GM12874 (cell line): ENCODE results near the gene LIN28B.

ENCODE experiments used
- CTCF ChIP-seq: IDR thresholded peaks from 2 replicates; pipeline ENCODE4 v1.5.1; 2011; ENCODE audit warnings: low read depth, mild to moderate bottlenecking, control low read depth, low read length, moderate library complexity; ENCODE audit not compliant: insufficient read depth

LIN28B gene

DNA sequence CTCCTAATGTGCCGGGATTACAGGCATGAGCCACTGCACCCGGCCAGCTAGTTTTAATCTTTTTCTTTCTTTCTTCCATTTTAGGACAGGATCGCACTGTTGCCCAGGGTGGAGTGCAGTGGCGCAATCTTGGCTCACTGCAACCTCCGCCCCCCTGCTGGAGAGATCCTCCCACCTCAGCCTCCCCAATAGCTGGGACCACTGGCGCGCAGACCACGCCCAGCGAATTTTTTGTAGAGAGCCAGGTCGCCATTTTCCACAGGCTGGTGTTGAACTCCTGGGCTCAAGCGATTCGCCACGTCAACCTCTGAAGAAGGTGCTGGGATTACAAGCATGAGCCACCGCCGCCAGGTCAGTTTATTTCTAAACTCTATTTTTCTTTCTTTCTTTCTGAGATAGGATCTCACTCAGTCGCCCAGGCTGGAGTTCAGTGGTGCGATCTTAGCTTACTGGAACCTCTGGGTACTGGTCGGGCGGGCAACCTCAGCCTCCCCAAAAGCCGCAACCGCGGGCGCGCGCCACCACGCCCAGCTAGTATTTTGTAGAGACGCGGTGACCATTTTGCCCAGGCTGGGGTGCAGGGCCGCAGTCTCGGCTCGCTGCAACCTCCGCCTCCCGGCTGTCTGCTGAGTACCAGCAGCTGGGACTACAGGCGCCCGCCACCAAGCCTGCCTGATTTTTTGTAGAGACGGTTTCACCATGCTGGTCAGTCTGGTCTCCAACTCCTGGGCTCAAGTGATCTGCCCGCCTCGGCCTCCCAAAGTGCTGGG is 20.0 kb upstream of the LIN28B start:
- TF ChIP-seq CTCF, result no peak

DNA sequence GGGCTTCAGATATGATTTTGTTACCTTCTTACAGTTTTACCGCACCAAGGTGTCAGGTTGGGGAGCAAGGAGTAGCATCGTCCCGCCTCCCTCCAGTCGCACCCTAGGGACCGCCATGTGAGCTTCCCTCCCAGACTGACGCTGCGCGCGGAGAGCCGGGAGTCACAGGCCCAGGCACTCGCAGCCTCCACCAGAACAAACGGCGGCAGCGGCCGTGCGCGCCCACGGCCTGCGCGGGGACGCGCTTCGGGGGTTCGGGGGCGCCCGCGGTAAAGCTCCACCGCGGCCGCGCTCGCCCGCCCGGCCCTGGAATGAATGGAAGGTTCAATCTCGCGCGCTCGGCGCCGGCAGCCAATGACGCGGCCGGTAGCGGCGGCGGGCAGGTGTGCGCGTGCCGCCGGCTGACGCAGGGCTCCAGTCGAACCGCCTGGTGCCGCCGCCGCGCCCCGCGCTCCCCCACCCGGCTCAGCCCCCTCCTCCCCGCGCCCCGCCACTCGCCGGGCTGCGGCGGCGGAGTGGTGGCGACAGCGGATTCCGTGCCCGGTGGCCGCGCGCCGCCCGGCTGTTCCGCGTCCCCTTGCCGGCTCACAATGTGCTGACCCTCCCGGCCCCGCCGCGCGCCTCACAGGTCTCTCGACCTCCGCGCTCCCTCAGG is 16.5 kb upstream of the LIN28B start:
- no peak for TF ChIP-seq CTCF

- TF ChIP-seq CTCF, result no peak
Measured at GRCh38 chr6:104940893-104941728, 15.8 kb upstream of the LIN28B start.

DNA sequence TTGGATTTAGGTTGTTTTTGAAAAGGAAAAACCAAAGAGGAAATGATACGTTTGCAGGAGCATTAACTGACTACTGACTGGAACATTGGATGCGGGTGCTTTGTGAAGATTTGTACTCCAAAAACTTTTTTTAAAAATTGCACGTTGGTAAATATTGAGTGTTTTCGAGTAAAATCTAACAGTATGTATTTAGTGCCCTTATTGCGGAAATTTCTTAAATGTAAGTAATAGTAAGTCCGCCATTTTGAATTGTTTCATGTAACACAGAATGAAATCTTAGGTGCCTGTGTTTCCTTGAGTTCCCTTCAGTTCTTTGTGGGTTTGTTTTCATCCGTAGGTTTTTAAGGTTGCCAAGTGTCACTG is 15.2 kb upstream of the LIN28B start:
- no peak for TF ChIP-seq CTCF

DNA sequence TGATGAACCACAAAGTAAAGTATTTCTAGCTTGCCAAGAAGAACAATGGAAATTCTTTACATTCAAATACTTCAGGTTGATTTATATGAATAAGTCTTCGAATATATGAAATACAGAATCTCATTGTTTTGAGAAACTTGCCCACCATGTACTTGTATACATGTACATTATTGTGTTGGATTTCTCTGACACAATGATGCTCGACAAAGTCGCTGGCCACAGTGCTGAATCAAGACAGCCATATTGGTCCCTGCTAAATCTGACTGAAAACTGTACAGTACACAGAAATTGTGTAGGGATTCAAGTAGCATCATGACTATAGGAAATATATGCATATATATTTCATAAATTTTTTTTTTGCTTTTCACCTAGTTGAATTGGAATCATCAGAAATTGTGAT is 13.1 kb upstream of the LIN28B start:
- TF ChIP-seq CTCF, result no peak

DNA sequence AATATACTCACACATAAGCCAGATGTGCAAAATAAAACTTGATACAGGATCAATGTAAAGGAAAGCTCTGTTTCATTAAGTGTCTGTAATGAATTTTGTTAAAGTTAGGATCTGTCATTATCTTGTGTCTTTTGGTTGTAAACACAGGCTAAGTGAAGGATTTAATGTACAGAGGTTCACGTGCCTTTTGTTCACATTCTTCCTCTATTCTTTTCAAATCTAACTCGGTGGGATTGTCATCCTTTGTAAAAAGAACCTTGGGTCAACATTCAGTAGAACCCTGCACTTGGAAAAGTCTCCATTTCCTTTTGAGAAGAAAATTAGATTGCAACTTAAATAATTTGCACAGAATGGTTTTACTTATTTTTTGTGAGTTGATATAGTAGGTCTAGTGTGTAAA is 7.7 kb upstream of the LIN28B start:
- no peak for TF ChIP-seq CTCF

DNA sequence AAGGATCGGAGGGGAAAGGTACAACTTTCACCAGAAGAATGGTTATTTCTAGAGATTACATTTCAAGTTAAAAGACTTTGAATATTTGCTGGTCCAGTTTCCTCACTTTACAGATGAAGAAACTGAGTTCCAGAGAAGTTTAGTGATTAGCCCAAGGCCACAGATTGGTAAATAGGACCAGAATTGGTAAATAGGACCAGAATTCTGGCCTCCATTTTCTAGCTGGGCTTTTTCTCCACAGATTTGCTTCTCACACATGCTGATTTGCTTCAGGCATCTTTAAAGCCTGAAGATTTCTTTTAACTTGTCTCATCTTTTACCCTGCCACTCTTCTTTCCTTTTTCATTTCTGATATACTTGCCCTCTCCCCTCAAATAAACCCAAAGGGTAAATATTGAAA is 5.2 kb upstream of the LIN28B start:
- TF ChIP-seq CTCF, result no peak
